ENCODE results near the gene GIMAP6. TPM values are rescaled to one million over a fixed set of nuclear protein-coding genes. Genes with fewer than 3 reads are reported as not detected.
"Not testable (repeated sequence)": the region's sequence is repeated elsewhere in the genome, so short reads cannot be mapped to it uniquely, and the experiment has no call there.

Gene GIMAP6
- total RNA-seq, 1 donor from 2014 or later: 20.5 TPM

DNA sequence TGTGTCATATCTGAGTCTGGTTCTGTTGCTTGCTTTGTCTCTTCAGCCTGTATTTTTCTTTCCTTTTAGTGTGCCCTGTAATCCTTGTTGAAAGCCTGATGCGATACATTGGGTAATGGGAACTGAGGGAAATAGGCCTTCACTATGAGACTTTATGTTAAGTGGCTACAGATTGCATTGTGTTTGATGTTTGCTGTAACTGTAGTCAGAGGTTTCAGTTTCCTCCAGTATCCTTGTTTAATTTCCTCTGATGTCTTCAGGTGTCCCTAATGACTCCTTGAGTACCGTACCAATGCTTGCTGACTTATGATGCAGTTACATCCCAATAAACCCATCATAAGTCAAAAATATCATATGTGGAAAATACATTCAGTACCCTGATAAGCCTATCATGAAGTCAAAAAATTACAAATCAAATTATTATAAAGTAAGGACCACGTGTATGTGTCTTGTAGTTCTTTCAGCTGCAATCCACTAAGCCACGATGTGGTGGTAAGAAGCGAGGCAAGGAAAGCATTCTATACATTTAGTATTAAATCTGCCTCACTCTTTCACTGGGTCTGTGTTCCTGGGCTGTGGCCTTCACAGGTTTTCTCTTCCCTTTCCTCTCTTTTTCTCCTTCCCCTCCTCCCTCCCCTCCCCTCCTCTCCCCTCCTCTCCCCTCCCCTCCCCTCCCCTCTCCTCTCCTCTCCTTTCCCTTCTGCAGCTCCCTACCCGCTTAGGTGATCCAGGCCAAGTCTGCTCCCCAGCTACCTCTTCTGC is 13.3 kb upstream of the GIMAP6 start:
- DNase-seq (ENCODE audit: low spot score): no peak

DNA sequence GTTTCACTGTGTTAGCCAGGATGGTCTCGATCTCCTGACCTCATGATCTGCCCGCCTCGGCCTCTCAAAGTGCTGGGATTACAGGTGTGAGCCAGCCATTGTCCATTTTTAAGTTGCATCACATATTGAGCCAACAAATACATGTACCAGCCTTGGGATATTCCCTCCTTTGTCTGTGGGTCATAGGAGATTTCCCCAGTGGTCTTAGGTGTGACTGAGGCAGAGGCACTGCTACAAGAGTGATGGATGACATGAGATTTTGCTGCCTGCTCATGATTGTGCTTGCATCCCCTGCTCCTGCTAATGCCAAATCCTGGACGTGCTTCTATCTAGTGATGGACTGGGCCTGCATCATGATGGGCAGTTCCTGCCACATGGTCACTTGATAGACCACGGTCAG is 10.7 kb upstream of the GIMAP6 start:
- no peak for DNase-seq (ENCODE audit: low spot score)

GRCh38 chr7:150641854-150642253 is 9.7 kb upstream of the GIMAP6 start:
- DNase-seq (ENCODE audit: low spot score): no peak

- DNase-seq (ENCODE audit: low spot score): no peak
Measured at GRCh38 chr7:150633926-150634325, 1.7 kb upstream of the GIMAP6 start.

DNA sequence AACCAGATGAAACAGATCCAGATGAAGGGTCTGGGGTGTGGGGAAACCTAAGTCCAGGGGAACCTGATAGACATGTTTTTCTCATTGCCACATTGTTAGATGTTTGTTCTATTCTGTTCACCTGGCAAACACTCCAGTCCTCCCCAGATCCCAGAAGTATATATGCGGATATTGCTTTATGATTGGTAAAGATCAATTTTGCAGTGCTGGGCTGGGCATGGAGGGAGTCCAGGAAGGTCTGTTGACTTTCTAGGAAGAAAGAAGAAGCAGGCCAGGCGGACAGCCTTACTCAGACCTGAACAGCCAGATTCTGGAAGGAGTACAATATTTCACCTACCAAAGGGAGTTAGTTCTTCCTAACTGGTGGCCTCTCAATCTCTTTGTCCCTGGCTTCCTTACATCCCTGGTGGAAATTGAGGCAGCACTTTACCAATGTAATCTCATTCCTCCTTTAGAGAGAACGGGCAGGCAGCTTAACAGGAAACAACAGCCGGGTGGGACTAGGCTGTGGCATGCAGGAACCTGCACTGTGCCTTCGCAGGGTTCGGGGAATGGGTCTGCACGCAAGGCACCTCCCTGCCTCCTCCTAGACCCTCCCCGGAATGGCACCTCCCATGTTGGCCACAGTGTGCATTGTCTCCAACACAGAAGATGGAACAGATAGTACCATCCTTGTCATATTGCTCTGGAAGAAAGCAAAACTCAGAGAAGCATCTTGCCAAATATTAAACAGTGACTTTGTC is 930 bp downstream of the GIMAP6 start:
- no peak for DNase-seq (ENCODE audit: low spot score)

GRCh38 chr7:150629347-150629746 is 2.8 kb downstream of the GIMAP6 start:
- no peak for DNase-seq (ENCODE audit: low spot score)

DNA sequence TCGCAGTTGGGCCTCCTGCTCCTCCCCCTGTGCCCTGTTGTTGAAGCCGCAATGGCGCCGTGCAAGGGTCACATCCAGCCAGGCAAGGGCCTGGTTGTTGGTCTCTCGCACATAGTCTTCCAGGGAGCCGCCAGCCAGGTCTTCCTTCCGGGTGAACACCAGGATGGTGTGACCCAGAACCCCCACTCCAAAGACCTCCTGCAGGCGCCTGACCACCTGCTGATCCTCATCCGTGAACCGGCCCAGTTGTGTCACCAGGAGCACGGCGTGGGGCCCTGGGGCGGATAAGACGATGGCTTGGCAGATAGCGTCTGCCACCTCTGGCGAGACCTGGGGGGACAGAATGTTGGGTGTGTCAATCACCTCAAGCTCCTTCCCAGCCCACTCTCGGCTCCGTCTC is 4.2 kb downstream of the GIMAP6 start:
- DNase-seq (ENCODE audit: low spot score): no peak

DNA sequence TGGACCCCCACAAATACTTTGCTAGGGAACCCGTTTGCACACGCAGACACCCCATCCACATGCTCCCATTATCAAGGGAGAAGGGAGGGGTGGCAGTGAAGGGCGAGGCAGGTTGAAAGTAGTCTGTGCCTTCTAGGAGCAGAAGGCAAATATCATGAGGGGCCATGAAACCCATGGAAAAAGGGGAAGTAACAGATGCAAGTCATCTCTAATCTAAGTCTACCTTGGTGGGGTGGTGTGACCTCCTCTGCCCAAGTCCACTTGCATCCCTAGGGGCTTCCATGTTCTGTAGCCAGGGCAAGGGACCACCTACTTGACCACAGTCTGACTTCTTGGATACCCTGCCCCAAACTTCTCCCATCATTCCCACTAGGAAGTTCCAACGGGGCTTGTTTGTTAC is 5.5 kb downstream of the GIMAP6 start:
- no peak for DNase-seq (ENCODE audit: low spot score)

DNA sequence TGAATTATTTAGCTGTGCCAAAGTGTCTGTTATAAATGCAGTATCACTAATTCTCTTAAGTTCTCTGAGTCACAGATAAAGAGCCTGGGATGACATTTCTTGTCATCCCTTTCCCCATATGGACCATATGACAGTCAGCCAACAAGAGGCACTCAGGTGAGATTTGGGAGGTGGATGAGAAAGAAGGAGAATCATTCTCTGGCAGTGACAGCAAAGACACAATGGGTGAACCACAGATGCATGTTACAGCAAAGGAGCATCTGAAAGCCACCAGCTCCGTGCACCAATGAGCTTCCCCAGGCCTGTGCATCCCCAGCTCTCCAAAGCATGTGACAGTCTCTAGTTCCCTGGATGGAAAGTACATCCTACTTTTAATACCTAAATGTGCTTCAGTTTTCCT is 10.8 kb downstream of the GIMAP6 start:
- DNase-seq (ENCODE audit: low spot score): no peak

DNA sequence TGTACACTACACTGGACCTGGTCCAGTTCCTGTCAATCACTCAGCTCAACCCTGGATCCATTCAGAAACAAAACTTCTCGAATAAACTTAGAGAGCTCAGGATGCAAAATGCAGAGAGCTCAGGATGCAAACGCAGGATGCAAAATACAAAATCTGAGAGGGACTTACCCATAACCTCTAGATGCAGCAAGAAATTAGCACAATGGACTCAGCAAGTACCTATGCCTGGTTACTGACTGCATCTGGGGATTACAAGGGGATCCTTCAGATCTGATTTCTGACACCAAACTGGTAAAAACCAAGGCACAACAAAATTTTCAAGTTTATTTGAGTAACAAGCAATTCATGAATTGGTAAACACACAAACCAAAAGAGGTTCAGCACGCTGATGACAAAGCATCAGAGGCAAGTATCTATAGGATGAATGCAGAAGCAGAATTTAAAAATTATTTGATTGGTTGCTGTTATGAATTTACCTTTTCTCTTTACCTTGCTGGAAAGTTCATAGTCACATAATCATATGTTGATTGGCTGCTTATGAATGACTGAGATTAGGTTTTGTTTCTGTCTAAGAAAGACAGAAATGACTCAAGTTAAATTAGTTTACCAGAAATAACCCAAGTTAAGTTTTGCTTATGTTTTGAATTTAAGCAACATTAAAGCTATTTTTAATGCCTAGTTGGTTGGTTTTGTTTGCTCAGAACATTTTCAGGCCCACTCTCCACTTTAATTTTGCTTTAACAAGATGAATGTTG is 11.4 kb downstream of the GIMAP6 start:
- no peak for DNase-seq (ENCODE audit: low spot score)

- DNase-seq (ENCODE audit: low spot score): no peak
Measured at GRCh38 chr7:150620061-150620460, 12.1 kb downstream of the GIMAP6 start.

- not testable (repeated sequence) for DNase-seq (ENCODE audit: low spot score)
Measured at GRCh38 chr7:150615221-150615755, 16.9 kb downstream of the GIMAP6 start.

GRCh38 chr7:150614426-150614825 is 17.8 kb downstream of the GIMAP6 start:
- DNase-seq (ENCODE audit: low spot score): not testable (repeated sequence)

DNA sequence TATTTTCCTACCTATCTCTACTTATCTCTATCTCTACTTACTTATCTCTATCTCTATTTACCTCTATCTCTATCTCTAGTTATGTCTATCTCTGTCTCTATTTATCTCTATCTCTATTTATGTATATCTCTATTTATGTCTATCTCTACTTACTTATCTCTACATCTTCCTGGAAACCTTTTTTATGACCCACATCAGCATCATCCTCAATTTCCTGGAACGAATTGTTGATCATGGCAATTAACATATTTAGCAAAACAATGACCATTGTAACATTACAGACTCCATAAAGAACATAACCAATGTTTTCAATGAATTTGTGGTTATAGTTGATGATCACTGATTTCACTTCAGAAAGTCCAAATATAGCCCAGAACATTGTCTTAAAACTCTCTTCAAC is 18.3 kb downstream of the GIMAP6 start:
- no peak for DNase-seq (ENCODE audit: low spot score)

GRCh38 chr7:150612925-150613324 is 19.3 kb downstream of the GIMAP6 start:
- no peak for DNase-seq (ENCODE audit: low spot score)

GRCh38 chr7:150610233-150610632 is 22.0 kb downstream of the GIMAP6 start:
- DNase-seq (ENCODE audit: low spot score): no peak

- not testable (repeated sequence) for DNase-seq (ENCODE audit: low spot score)
Measured at GRCh38 chr7:150603600-150603999, 28.6 kb downstream of the GIMAP6 start.

DNA sequence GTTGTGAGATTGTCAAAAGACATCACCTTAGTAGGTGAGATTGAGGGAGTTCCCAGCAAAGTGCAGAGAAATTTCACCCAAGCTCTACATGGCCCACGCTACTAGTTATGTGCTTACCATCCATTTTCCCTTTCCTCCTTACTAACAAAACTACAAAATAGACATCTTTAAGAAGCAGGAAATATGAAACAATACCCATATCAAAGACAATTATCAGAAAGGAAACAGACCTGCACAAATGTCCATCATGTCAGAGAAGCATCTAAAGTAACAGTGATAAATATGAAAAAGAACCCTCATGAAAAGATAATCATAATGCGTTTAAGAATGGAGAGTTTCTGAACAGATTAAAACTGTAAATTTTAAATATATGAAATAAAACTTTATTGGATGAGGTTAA is 36.8 kb downstream of the GIMAP6 start:
- DNase-seq (ENCODE audit: low spot score): no peak

DNA sequence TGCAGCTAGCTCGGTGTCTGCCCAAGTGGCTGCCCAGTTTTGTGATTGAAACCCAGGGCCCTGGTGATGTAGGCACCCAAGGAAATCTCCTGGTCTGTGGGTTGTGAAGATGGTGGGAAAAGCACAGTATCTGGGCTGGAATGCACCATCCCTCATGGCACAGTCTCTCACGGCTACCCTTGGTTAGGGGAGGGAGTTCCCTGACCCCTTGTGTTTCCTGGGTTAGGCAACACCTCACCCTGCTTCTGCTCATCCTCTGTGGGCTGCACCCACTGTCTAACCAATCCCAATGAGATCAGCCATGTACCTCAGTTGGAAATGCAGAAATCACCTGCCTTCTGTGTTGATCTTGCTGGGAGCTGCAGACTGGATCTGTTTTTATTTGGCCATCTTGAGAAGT is 37.4 kb downstream of the GIMAP6 start:
- DNase-seq (ENCODE audit: low spot score): no peak

DNA sequence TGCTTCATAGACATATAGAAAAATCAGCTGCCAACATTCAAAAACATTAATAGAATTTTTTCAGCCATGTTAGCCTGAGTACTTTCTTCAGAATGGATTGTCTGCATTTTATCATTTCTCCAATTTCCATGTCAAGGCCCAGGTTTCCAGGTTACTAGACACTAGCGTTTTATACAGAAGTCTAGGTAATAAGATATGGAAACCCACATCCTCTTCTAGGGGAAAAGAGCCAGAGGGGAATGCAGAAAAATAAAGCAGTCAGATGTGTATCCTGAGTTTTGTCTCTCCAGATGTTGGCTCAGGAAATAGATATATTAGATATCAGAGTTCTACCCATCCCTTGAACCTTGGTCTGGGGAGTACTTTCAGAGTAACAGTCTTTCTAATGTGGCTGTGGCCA is 44.6 kb downstream of the GIMAP6 start:
- DNase-seq (ENCODE audit: low spot score): no peak

- DNase-seq (ENCODE audit: low spot score): peak; percentile 36
Measured at GRCh38 chr7:150586785-150587152, 45.4 kb downstream of the GIMAP6 start.

GRCh38 chr7:150586068-150586784 is 46.0 kb downstream of the GIMAP6 start:
- peak; percentile 20 for DNase-seq (ENCODE audit: low spot score)
